Neural progenitor cell (in vitro differentiated cells): ENCODE measurements around the gene EHMT1. TPM values are rescaled to one million over a fixed set of nuclear protein-coding genes. Genes with fewer than 3 reads are reported as not detected.

ENCODE experiments used
- DNase-seq: peaks from one replicate; pipeline ENCODE4 v3.0.0-alpha.2; 2016; ENCODE audit warnings: low spot score
- H2AFZ ChIP-seq: fragments of 200-600 bp; sonication (generic); replicated peaks from 2 replicates; pipeline ENCODE4 v1.6.1; 2016; ENCODE audit warnings: antibody characterized with exemption
- H3F3A ChIP-seq: fragments of 200-600 bp; sonication (generic); 2 replicates; pipeline ENCODE4 v1.6.1; 2016; ENCODE audit warnings: antibody characterized with exemption, low read depth
- H3K27ac ChIP-seq: fragments of 200-600 bp; sonication (generic); 2 replicates; pipeline ENCODE4 v1.5.1; 2016; ENCODE audit warnings: mild to moderate bottlenecking
- H3K27me3 ChIP-seq: fragments of 200-600 bp; sonication (generic); 2 replicates; pipeline ENCODE4 v1.6.1; 2016; ENCODE audit warnings: mild to moderate bottlenecking, moderate library complexity
- H3K36me3 ChIP-seq: fragments of 200-600 bp; sonication (generic); 2 replicates; pipeline ENCODE4 v1.5.1; 2016
- H3K4me1 ChIP-seq: fragments of 200-600 bp; sonication (generic); 2 replicates; pipeline ENCODE4 v1.6.1; 2016; ENCODE audit warnings: mixed run types
- H3K4me2 ChIP-seq: fragments of 200-600 bp; sonication (generic); 2 replicates; pipeline ENCODE4 v1.6.1; 2016
- H3K4me3 ChIP-seq: fragments of 200-600 bp; sonication (generic); 2 replicates; pipeline ENCODE4 v1.5.1; 2016
- H3K79me2 ChIP-seq: fragments of 200-600 bp; sonication (generic); 2 replicates; pipeline ENCODE4 v1.6.1; 2016; ENCODE audit warnings: low read depth
- H3K9ac ChIP-seq: fragments of 200-600 bp; sonication (generic); 2 replicates; pipeline ENCODE4 v1.6.1; 2016
- H3K9me3 ChIP-seq: fragments of 200-600 bp; sonication (generic); 2 replicates; pipeline ENCODE4 v1.5.1; 2016; ENCODE audit warnings: low read depth
- H4K20me1 ChIP-seq: fragments of 200-600 bp; sonication (generic); 2 replicates; pipeline ENCODE4 v1.6.1; 2016; ENCODE audit warnings: low read depth
- H3K27ac Mint-ChIP-seq: 3 replicates; pipeline ENCODE4 v1.8.0; 2021; ENCODE audit warnings: mixed read lengths
- H3K27me3 Mint-ChIP-seq: 2 replicates; pipeline ENCODE4 v1.8.0; 2022; ENCODE audit warnings: low read depth, mild to moderate bottlenecking, inconsistent platforms, moderate library complexity, mixed read lengths; ENCODE audit not compliant: insufficient read depth
- H3K36me3 Mint-ChIP-seq: 3 replicates; pipeline ENCODE4 v1.8.0; 2021; ENCODE audit warnings: mixed read lengths
- H3K4me1 Mint-ChIP-seq: 3 replicates; pipeline ENCODE4 v1.8.0; 2021; ENCODE audit warnings: mixed read lengths
- H3K4me3 Mint-ChIP-seq: 3 replicates; pipeline ENCODE4 v1.8.0; 2021; ENCODE audit warnings: mild to moderate bottlenecking, moderate library complexity, mixed read lengths
- H3K9me3 Mint-ChIP-seq: 3 replicates; pipeline ENCODE4 v1.8.0; 2020; ENCODE audit warnings: mixed read lengths
- EZH2 ChIP-seq: fragments of 200-600 bp; sonication (generic); IDR thresholded peaks from 2 replicates; pipeline ENCODE4 v1.6.1; 2017; ENCODE audit warnings: antibody characterized with exemption, mild to moderate bottlenecking, moderate library complexity
- EZH2phosphoT487 ChIP-seq: fragments of 200-600 bp; sonication (generic); IDR thresholded peaks from 2 replicates; pipeline ENCODE4 v1.6.1; 2017; ENCODE audit warnings: antibody characterized with exemption
- total RNA-seq: library from RNA; depleted of rRNA; stranded (reverse); fragments of >200 nt; gene quantifications from 2 replicates; pipeline ENCODE4 v1.2.3, GENCODE V29; 2015; ENCODE audit warnings: low replicate concordance
- TF ChIP-seq, protein P1 (sequence below): fragments of 200-600 bp; sonication (generic); IDR thresholded peaks from 2 replicates; pipeline ENCODE4 v1.5.1; 2017; ENCODE audit warnings: antibody characterized with exemption, mild to moderate bottlenecking

The EHMT1 gene
- total RNA-seq, 1 donor from 2014 or later = 47.8 TPM

DNA sequence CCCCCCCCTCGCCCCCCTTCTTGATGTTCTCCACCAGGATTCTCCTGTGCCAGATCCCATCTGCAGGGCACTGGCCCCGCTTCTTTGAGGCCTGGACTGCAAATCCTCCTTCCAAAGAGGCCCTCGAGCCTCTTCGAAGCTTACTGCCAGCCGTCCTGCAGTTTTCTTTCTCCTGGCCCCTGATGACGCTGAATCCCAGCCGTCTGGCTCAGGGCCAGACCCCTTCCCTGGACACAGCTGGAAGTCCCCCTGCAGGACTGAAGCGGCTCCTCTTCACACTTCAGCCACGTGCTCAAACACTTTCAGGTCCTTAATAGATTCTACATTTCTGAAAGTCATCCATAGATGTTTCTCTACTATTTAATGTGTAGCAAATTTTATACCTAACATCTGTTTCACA, 121.5 kb downstream of the EHMT1 start:
- DNase-seq = no peak
- peaks cover 15% of the 10 kb centered on the region for H3K9me3 Mint-ChIP-seq
- peak overlapping the region; percentile 87 for H3K27ac Mint-ChIP-seq

DNA sequence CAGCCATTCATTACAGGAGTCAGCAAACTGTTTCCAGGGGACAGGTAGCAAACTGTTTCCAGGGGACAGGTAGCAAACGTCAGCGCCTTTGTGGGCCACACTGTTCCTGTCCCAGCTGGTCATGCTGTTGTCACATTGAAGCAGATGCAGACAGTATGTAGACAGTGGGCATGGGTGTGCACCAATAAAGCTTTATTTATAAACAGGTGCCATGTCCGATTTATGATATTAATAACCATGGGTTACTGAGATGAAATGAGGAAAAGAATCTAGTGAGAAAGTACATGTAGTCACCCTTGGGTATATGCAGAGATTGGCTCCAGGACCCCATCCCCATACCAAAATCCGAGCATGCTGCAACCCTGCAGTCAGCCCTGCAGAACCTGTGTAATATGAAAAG, 122.5 kb downstream of the EHMT1 start:
- H3K9me3 Mint-ChIP-seq = peaks cover 8% of the 10 kb centered on the region
- Histone ChIP-seq H4K20me1 (peaks cover 28% of the 10 kb centered on the region), H3K4me1 (no peaks in the 10 kb centered on the region), H3K36me3 (peaks cover 1% of the 10 kb centered on the region), H3K79me2 (peaks cover 7% of the 10 kb centered on the region), H3K4me2 (no peak overlapping the region), H3K27ac (no peak overlapping the region), H3K9ac (no peak overlapping the region), H3K27me3 (no peaks in the 10 kb centered on the region), H3K4me3 (no peak overlapping the region), H3K9me3 (no peaks in the 10 kb centered on the region), H2AFZ (no peak overlapping the region), H3F3A (no peaks in the 10 kb centered on the region)
- no peak overlapping the region for H3K4me3 Mint-ChIP-seq
- DNase-seq = no peak
- H3K27me3 Mint-ChIP-seq = peaks cover 8% of the 10 kb centered on the region
- peaks cover 25% of the 10 kb centered on the region for H3K4me1 Mint-ChIP-seq
- H3K27ac Mint-ChIP-seq = peak overlapping the region; percentile 42
- peaks cover 37% of the 10 kb centered on the region for H3K36me3 Mint-ChIP-seq
- TF ChIP-seq EZH2 (no peak), EZH2phosphoT487 (no peak)
- TF ChIP-seq, protein P1, sequence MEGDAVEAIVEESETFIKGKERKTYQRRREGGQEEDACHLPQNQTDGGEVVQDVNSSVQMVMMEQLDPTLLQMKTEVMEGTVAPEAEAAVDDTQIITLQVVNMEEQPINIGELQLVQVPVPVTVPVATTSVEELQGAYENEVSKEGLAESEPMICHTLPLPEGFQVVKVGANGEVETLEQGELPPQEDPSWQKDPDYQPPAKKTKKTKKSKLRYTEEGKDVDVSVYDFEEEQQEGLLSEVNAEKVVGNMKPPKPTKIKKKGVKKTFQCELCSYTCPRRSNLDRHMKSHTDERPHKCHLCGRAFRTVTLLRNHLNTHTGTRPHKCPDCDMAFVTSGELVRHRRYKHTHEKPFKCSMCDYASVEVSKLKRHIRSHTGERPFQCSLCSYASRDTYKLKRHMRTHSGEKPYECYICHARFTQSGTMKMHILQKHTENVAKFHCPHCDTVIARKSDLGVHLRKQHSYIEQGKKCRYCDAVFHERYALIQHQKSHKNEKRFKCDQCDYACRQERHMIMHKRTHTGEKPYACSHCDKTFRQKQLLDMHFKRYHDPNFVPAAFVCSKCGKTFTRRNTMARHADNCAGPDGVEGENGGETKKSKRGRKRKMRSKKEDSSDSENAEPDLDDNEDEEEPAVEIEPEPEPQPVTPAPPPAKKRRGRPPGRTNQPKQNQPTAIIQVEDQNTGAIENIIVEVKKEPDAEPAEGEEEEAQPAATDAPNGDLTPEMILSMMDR = no peak

More for the DNA sequence above, 121.5 kb downstream of the EHMT1 start:
- Mint-ChIP-seq H3K4me1 (peaks cover 19% of the 10 kb centered on the region), H3K4me3 (no peak overlapping the region), H3K36me3 (peaks cover 38% of the 10 kb centered on the region), H3K27me3 (peaks cover 8% of the 10 kb centered on the region)
- Histone ChIP-seq H4K20me1 (peaks cover 18% of the 10 kb centered on the region), H3K9ac (no peak overlapping the region), H3K9me3 (peaks cover under 1% of the 10 kb centered on the region), H2AFZ (no peak overlapping the region), H3K4me1 (no peaks in the 10 kb centered on the region), H3K36me3 (peaks cover 9% of the 10 kb centered on the region), H3K4me3 (no peak overlapping the region), H3K27ac (no peak overlapping the region), H3K27me3 (no peaks in the 10 kb centered on the region), H3F3A (no peaks in the 10 kb centered on the region), H3K4me2 (no peak overlapping the region), H3K79me2 (peaks cover 13% of the 10 kb centered on the region)
- no peak for TF ChIP-seq EZH2
- TF ChIP-seq, protein P1 = no peak
- TF ChIP-seq EZH2phosphoT487 = no peak

DNA sequence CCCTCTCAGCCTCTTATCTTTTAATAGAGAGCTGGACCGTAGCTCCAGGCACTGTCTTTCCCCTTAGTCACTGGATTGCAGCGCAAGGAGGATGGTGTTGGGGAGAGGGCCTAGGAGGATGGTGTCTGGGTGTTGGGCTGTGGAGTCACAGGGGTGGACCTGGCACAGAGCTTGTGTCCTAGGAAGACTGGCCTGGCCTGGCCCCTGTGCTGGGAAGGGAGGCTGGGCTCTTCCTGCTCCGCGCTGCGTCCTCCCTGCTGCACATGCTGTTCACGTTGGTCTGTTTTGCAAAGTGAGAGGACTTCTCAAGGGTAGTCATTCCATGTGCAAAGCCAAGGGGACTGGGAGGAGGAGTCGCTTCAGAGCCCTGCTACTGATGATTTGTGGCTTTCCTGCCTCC, 123.9 kb downstream of the EHMT1 start:
- Histone ChIP-seq H3K27me3 (no peaks in the 10 kb centered on the region), H3K79me2 (peaks cover 15% of the 10 kb centered on the region), H4K20me1 (peaks cover 40% of the 10 kb centered on the region), H3K4me2 (no peak overlapping the region), H3F3A (no peaks in the 10 kb centered on the region), H3K4me1 (no peaks in the 10 kb centered on the region), H3K36me3 (peaks cover 5% of the 10 kb centered on the region), H2AFZ (no peak overlapping the region), H3K27ac (no peak overlapping the region), H3K9ac (no peak overlapping the region), H3K9me3 (no peaks in the 10 kb centered on the region), H3K4me3 (no peak overlapping the region)
- H3K27ac Mint-ChIP-seq = peak overlapping the region; percentile 36
- H3K9me3 Mint-ChIP-seq = peaks cover 5% of the 10 kb centered on the region
- H3K4me1 Mint-ChIP-seq = peaks cover 25% of the 10 kb centered on the region
- TF ChIP-seq, protein P1 = no peak
- no peak for TF ChIP-seq EZH2phosphoT487
- TF ChIP-seq EZH2 = no peak
- no peak overlapping the region for H3K4me3 Mint-ChIP-seq
- H3K36me3 Mint-ChIP-seq = peaks cover 34% of the 10 kb centered on the region
- peaks cover 8% of the 10 kb centered on the region for H3K27me3 Mint-ChIP-seq
- DNase-seq = no peak
